HAP-1 (cell line): Measurements from ENCODE around the gene PCID2.
"Not testable (repeated sequence)": the region's sequence is repeated elsewhere in the genome, so short reads cannot be mapped to it uniquely, and the experiment has no call there.

Source experiments
- DNase-seq, 2 experiments: peaks; one replicate each; pipeline ENCODE4 v3.0.0-alpha.2; 2016 to 2020; ENCODE audit warnings: low spot score in 2 of 2
- H3K27me3 ChIP-seq: fragments of 250-450 bp; sonication (Bioruptor Pico); 2 replicates; pipeline ENCODE4 v1.5.1; 2020; ENCODE audit warnings: low read depth, mild to moderate bottlenecking, moderate library complexity
- H3K36me3 ChIP-seq: fragments of 250-450 bp; sonication (Bioruptor Pico); replicated peaks from 2 replicates; pipeline ENCODE4 v1.5.1; 2020; ENCODE audit warnings: mild to moderate bottlenecking
- H3K4me1 ChIP-seq: fragments of 250-450 bp; sonication (Bioruptor Pico); 2 replicates; pipeline ENCODE4 v1.5.1; 2020; ENCODE audit warnings: mild to moderate bottlenecking
- H3K4me3 ChIP-seq: fragments of 250-450 bp; sonication (Bioruptor Pico); 2 replicates; pipeline ENCODE4 v1.5.1; 2020; ENCODE audit warnings: mild to moderate bottlenecking, moderate library complexity
- H3K9me3 ChIP-seq: fragments of 250-450 bp; sonication (Bioruptor Pico); 2 replicates; pipeline ENCODE4 v1.5.1; 2020; ENCODE audit warnings: mild to moderate bottlenecking, moderate library complexity
- in situ Hi-C: fragments of 300-500 bp; cut with MboI; formaldehyde crosslinking; loops from 3 replicates; pipeline ENCODE4 v1.14.3; 2020; ENCODE audit warnings: low sequenced_read_pairs, inconsistent platforms, mixed read lengths

PCID2 gene

GRCh38 chr13:113171250-113172125 is 37.0 kb downstream of the PCID2 start:
- no peak for DNase-seq
- no peaks in the 10 kb centered on the region for H3K27me3 ChIP-seq
- peaks cover 51% of the 10 kb centered on the region for H3K36me3 ChIP-seq
- in situ Hi-C loops = no loop called here
- H3K4me1 ChIP-seq = no peaks in the 10 kb centered on the region
- H3K4me3 ChIP-seq = no peak overlapping the region
- H3K9me3 ChIP-seq = no peaks in the 10 kb centered on the region

- in situ Hi-C loops = no loop called here
- no peak overlapping the region for H3K4me3 ChIP-seq
- H3K36me3 ChIP-seq = peaks cover 44% of the 10 kb centered on the region
- no peaks in the 10 kb centered on the region for H3K4me1 ChIP-seq
- no peaks in the 10 kb centered on the region for H3K27me3 ChIP-seq
- no peaks in the 10 kb centered on the region for H3K9me3 ChIP-seq
- no peak for DNase-seq
These were observed 38.0 kb downstream of the PCID2 start for GRCh38 chr13:113170511-113170910.

- in situ Hi-C loops = no loop called here
- Histone ChIP-seq H3K9me3 (no peaks in the 10 kb centered on the region), H3K4me1 (no peaks in the 10 kb centered on the region), H3K27me3 (no peaks in the 10 kb centered on the region), H3K4me3 (no peak overlapping the region), H3K36me3 (peaks cover 35% of the 10 kb centered on the region)
- no peak for DNase-seq
These were observed 38.9 kb downstream of the PCID2 start for GRCh38 chr13:113169277-113170272.

DNA sequence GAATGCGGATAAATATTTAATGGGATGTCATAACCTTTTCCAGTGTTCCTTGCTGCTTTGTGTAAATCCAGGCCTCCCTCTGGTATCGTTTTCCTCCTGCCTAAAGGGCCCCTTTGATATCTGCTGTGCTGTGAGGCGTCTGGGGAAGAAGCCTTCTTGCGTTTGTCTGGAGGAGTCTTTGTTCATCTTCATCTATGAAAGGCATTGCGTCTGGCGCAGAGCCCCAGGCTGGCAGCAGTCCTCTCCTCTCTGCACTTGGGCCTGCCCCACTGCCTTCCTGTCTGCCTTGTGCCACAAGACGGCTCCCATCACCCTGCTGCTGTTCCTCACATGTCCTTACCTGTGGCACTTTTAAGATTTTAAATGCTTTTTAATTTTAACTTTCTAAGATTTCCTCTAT is 40.3 kb downstream of the PCID2 start:
- in situ Hi-C loops = no loop called here
- Histone ChIP-seq H3K4me3 (no peak overlapping the region), H3K27me3 (peaks cover 3% of the 10 kb centered on the region), H3K36me3 (peaks cover 26% of the 10 kb centered on the region), H3K9me3 (no peaks in the 10 kb centered on the region), H3K4me1 (no peaks in the 10 kb centered on the region)
- no peak for DNase-seq

DNA sequence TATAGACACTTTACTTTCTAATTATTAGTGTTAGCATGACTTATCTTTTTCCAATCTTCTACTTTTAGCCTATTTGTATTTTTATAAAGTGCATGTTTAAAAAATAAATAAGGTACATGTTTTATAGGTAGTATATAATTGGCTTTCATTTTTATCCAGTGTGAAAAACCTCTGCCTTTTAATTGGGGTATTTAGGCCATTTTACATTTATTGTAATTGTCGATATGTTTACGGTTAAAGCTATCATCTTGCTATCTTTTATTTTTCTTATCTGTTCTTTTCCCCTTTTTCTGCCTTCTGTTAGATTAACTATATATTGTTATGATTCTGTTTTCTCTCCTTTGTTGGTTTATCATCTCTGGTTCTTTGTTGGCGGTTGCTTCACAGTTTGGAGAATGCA is 40.9 kb downstream of the PCID2 start:
- Histone ChIP-seq H3K4me1 (no peaks in the 10 kb centered on the region), H3K27me3 (peaks cover 6% of the 10 kb centered on the region), H3K36me3 (peaks cover 20% of the 10 kb centered on the region), H3K9me3 (no peaks in the 10 kb centered on the region), H3K4me3 (no peak overlapping the region)
- in situ Hi-C loops = no loop called here
- no peak for DNase-seq

- H3K27me3 ChIP-seq = peaks cover 6% of the 10 kb centered on the region
- no peaks in the 10 kb centered on the region for H3K4me1 ChIP-seq
- in situ Hi-C loops = no loop called here
- no peak overlapping the region for H3K4me3 ChIP-seq
- peaks cover 20% of the 10 kb centered on the region for H3K36me3 ChIP-seq
- DNase-seq = no peak
- H3K9me3 ChIP-seq = no peaks in the 10 kb centered on the region
These were observed 41.3 kb downstream of the PCID2 start for GRCh38 chr13:113167155-113167554.

GRCh38 chr13:113166681-113167080 is 41.8 kb downstream of the PCID2 start:
- H3K36me3 ChIP-seq = peaks cover 16% of the 10 kb centered on the region
- no peaks in the 10 kb centered on the region for H3K4me1 ChIP-seq
- no peaks in the 10 kb centered on the region for H3K9me3 ChIP-seq
- H3K4me3 ChIP-seq = no peak overlapping the region
- peaks cover 6% of the 10 kb centered on the region for H3K27me3 ChIP-seq
- no peak for DNase-seq
- in situ Hi-C loops = no loop called here

DNA sequence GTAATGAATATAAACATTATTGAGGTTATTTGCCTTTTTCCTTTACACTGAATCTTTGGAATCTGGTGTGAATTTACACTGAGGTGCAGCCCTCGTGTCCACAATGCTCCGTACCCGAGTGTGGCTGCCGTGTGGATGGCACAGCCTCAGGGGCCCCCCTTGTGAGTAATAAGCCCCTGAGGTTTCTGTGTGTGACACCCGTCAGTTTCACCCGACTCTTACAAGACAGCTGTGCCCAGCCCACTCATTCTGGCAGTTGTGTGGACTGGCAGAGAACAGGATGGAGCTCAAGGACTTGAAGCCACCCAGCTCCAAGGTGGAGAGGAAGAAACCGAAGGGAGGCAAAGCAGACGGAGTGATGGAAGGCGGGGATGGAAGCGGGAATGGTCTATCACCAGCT is 42.2 kb downstream of the PCID2 start:
- H3K4me3 ChIP-seq = no peak overlapping the region
- in situ Hi-C loops = no loop called here
- H3K4me1 ChIP-seq = no peaks in the 10 kb centered on the region
- no peaks in the 10 kb centered on the region for H3K9me3 ChIP-seq
- H3K27me3 ChIP-seq = peaks cover 9% of the 10 kb centered on the region
- no peak for DNase-seq
- peaks cover 12% of the 10 kb centered on the region for H3K36me3 ChIP-seq

GRCh38 chr13:113164492-113164891 is 44.0 kb downstream of the PCID2 start:
- no peaks in the 10 kb centered on the region for H3K4me1 ChIP-seq
- DNase-seq = no peak
- no peaks in the 10 kb centered on the region for H3K9me3 ChIP-seq
- in situ Hi-C loops = no loop called here
- no peak overlapping the region for H3K4me3 ChIP-seq
- H3K36me3 ChIP-seq = peaks cover 9% of the 10 kb centered on the region
- H3K27me3 ChIP-seq = peaks cover 9% of the 10 kb centered on the region

GRCh38 chr13:113162783-113163685 is 45.4 kb downstream of the PCID2 start:
- Histone ChIP-seq H3K36me3 (peaks cover 5% of the 10 kb centered on the region), H3K4me3 (no peak overlapping the region), H3K27me3 (peaks cover 9% of the 10 kb centered on the region), H3K9me3 (no peaks in the 10 kb centered on the region), H3K4me1 (no peaks in the 10 kb centered on the region)
- no peak for DNase-seq
- in situ Hi-C loops = no loop called here

GRCh38 chr13:113161975-113162374 is 46.5 kb downstream of the PCID2 start:
- DNase-seq, H3K36me3 ChIP-seq, H3K4me3 ChIP-seq, H3K9me3 ChIP-seq, in situ Hi-C loops, H3K27me3 ChIP-seq, H3K4me1 ChIP-seq: not testable (repeated sequence)

GRCh38 chr13:113161433-113161832 is 47.0 kb downstream of the PCID2 start:
- Histone ChIP-seq H3K4me1 (no peaks in the 10 kb centered on the region), H3K36me3 (no peaks in the 10 kb centered on the region), H3K9me3 (no peaks in the 10 kb centered on the region), H3K27me3 (peaks cover 9% of the 10 kb centered on the region), H3K4me3 (no peak overlapping the region)
- no peak for DNase-seq
- in situ Hi-C loops = no loop called here

- no peaks in the 10 kb centered on the region for H3K4me1 ChIP-seq
- H3K4me3 ChIP-seq = no peak overlapping the region
- no peak for DNase-seq
- peaks cover 9% of the 10 kb centered on the region for H3K27me3 ChIP-seq
- no peaks in the 10 kb centered on the region for H3K36me3 ChIP-seq
- H3K9me3 ChIP-seq = no peaks in the 10 kb centered on the region
- in situ Hi-C loops = no loop called here
These were observed 47.5 kb downstream of the PCID2 start for GRCh38 chr13:113160983-113161382.
